ENCODE results near the gene APCDD1. TPM values are rescaled to one million over a fixed set of nuclear protein-coding genes. Genes with fewer than 3 reads are reported as not detected.

Gene APCDD1
- total and polyA plus RNA-seq, 2 of the 13 experiments (the other 11 are each of a cell fraction or from before 2014, with no cell fraction given), result 2.1 to 8.6 TPM

DNA sequence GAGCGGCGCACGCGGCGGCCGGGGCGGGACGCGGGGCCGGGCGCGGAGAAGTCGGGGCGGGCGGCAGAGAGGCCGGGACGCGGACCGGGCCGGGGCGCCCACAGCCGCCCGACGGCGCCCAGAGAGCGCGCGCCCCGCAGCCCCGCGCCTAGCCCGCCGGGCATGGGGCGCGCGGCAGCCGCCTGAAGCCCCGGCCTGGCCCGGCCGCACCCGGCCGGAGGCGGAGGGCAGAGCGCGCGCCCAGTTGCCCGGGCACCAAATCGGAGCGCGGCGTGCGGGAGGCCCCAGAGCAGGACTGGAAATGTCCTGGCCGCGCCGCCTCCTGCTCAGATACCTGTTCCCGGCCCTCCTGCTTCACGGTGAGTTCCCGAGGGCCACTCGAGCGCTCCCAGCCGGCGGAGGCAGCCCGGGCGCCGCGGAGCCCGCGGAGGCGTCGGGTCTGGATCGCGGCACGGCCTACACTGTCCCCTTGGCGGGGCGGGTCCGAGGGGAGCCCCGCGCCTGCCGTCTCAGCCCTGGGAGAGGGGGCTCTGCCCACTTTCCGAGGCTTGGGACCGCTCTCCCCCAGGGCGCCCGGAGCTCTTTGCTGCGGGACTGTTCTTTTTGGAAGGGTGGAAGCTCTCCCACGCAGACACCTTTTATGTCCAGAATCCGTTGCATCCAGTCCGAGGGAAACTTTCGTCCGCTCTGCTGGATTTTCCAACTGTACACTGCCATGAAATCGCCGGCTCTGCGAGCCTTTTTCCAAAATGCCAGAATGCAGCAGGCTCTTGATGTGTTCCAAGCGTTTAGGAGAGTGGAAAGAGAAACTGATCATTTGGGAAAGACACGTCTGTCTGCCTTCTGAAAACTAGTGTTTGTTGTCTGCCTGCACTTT, 484 bp downstream of the APCDD1 start (continued):
- TF ChIP-seq ZNF142 (CRISPR knock-in tag; IDR thresholded peaks at IDR 0.05) (peak; percentile 43; the same call in 1 of the 2 replicates), EZH2 (conservative IDR thresholded peaks at IDR 0.05; ENCODE audit: low read depth, low read length) (peak; percentile 72; the same call in 1 of the 2 replicates), SUZ12 (IDR thresholded peaks at IDR 0.05; ENCODE audit: low read depth, low read length) (no peak), HINFP (CRISPR knock-in tag; IDR thresholded peaks at IDR 0.05; ENCODE audit: low read depth) (no peak), ZNF777 (CRISPR knock-in tag; IDR thresholded peaks at IDR 0.05) (peak; percentile 80), SRSF1 (optimal IDR thresholded peaks at IDR 0.05; ENCODE audit: low read depth, low read length) (no peak), AGO2 (optimal IDR thresholded peaks at IDR 0.05; ENCODE audit: low read depth, low read length) (peak; percentile 89), RBFOX2 (IDR thresholded peaks at IDR 0.05; ENCODE audit: low read depth, low read length) (peak; percentile 88), GPN1 (CRISPR knock-in tag; IDR thresholded peaks at IDR 0.05; ENCODE audit: borderline replicate concordance) (no peak)
- TF ChIP-seq, protein P1, sequence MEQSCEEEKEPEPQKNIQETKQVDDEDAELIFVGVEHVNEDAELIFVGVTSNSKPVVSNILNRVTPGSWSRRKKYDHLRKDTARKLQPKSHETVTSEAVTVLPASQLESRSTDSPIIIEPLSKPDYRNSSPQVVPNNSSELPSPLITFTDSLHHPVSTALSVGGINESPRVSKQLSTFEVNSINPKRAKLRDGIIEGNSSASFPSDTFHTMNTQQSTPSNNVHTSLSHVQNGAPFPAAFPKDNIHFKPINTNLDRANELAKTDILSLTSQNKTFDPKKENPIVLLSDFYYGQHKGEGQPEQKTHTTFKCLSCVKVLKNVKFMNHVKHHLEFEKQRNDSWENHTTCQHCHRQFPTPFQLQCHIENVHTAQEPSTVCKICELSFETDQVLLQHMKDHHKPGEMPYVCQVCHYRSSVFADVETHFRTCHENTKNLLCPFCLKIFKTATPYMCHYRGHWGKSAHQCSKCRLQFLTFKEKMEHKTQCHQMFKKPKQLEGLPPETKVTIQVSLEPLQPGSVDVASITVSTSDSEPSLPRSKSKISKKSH (CRISPR knock-in tag; IDR thresholded peaks at IDR 0.05; ENCODE audit: borderline replicate concordance), result no peak

Data from HepG2 (cell line).